Heart right ventricle (tissue), 16 donors: ENCODE data around the gene BRD9. TPM values are rescaled to one million over a fixed set of nuclear protein-coding genes. Genes with fewer than 3 reads are reported as not detected.

Experiments
- ATAC-seq, 8 donors: fragments of 200-7000 bp; cut with Tn5 transposase; one replicate each; pipeline ENCODE4 v1.9.1; 2020; ENCODE audit warnings: mild to moderate bottlenecking in 8 of 8, moderate library complexity in 8 of 8, moderate number of reproducible peaks in 1 of 8
- DNase-seq, 2 donors: peaks; one replicate each; pipeline ENCODE4 v3.0.0-alpha.2; 2020
- H3K27ac ChIP-seq, 10 donors: fragments of 200-600 bp; sonication (generic) in 2 of 10; one replicate each; pipeline versions ENCODE4 v1.5.0 to v1.8.0; 2020 to 2022; ENCODE audit warnings: mild to moderate bottlenecking in 3 of 10
- H3K27me3 ChIP-seq, 7 donors: fragments of 200-600 bp; one replicate each; pipeline ENCODE4 v1.8.0; 2021 to 2022; ENCODE audit warnings: mild to moderate bottlenecking in 2 of 7
- H3K36me3 ChIP-seq, 9 donors: fragments of 200-600 bp; sonication (generic) in 1 of 9; one replicate each; pipeline versions ENCODE4 v1.5.0 to v1.8.0; 2020 to 2022; ENCODE audit warnings: mild to moderate bottlenecking in 2 of 9
- H3K4me1 ChIP-seq, 9 donors: fragments of 200-600 bp; sonication (generic) in 1 of 9; one replicate each; pipeline versions ENCODE4 v1.5.0 to v1.8.0; 2020 to 2022; ENCODE audit warnings: mild to moderate bottlenecking in 4 of 9
- H3K4me3 ChIP-seq, 10 donors: fragments of 200-600 bp; sonication (generic) in 2 of 10; one replicate each; pipeline versions ENCODE4 v1.5.0 to v1.8.0; 2020 to 2022; ENCODE audit warnings: mild to moderate bottlenecking in 7 of 10, moderate library complexity in 2 of 10
- H3K9me3 ChIP-seq, 11 donors: fragments of 200-600 bp in 10 of 11; sonication (generic) in 2 of 11; one replicate each; pipeline versions ENCODE4 v1.5.0 to v1.8.0; 2013 to 2022; ENCODE audit warnings: mild to moderate bottlenecking in 2 of 11, control low read depth in 1 of 11, moderate library complexity in 1 of 11
- CTCF ChIP-seq, 9 donors: fragments of 200-600 bp; sonication (generic) in 2 of 9; IDR thresholded peaks; one replicate each; pipeline versions ENCODE4 v1.5.0 to v1.8.0; 2021 to 2022; ENCODE audit warnings: antibody characterized with exemption in 9 of 9, mild to moderate bottlenecking in 5 of 9, moderate library complexity in 1 of 9
- WGBS, 2 donors: extraction: QIAGEN DNeasy Blood & Tissue Kit; methylation state at CpG; one replicate each; pipeline ENCODE4 v1.1.7; 2013; ENCODE audit warnings: inconsistent platforms in 1 of 2; 5-methylcytosine and 5-hydroxymethylcytosine counted together
- intact Hi-C, 10 donors: fragments of 100-400 bp; cut with DNase I; formaldehyde crosslinking; loops; one replicate each; pipeline versions ENCODE4 v1.11.1 to v1.14.2; 2022
- polyA plus RNA-seq, 2 donors: library from polyadenylated mRNA; stranded (reverse); fragments of 200-250 nt; gene quantifications; one replicate each; pipeline ENCODE4 v1.2.3, GENCODE V29; 2013
- total RNA-seq, 10 donors: library from RNA; stranded (reverse); fragmentation: NEBNext Ultra II Directional in 3 of 10; extraction: Animal tissue kit (Norgen Biotek cat#: 25700) in 3 of 10; gene quantifications; one replicate each; pipeline versions ENCODE4 v1.2.1 to v1.2.4, GENCODE V29; 2021 to 2023
- donor health status: Arrhythmogenic right ventricular cardiomyopathy.
- donor health status: ischemic (EF 13 %, LVEDD 7.1; RV severe dilation, severe dysfunction).
- donor health status: healthy with polysubstance abuse.
- donor health status: DM: no; HTN: yes; CAD: no.
- donor health status: DM: no; HTN: no; CAD: no.
- donor health status: ischemic (EF 25% LVEDD 6.9; RV normal size, moderate dysfunction).
- donor health status: ischemic (EF 25% LVEDD 5.7; RV mildly dilated, moderate dysfunction).
- donor health status: healthy.
- donor health status: DM: yes; HTN: yes; CAD: no.
- donor health status: Ischemic cardiomyopathy.
- donor health status: ischemic (EF 35%, LVEDD 5.7; RV mildly dilated, moderate dysfunction).
- donor health status: nonischemic (EF 11% LVEDD 7.7; RV severe dilation, severe dysfunction).
- donor health status: DM: yes; HTN: yes; CAD: no.
- donor health status: PGD.
- donor health status: ischemic (EF 29% LVEDD 5.4; RV normal size, mild dysfunction).
- donor health status: nonischemic (EF 23%, LVEDD 6.1; RV moderate dilation, normal function).

The BRD9 gene
- total and polyA plus RNA-seq, 12 donors: 16.7 to 42.6 (median 26.0) TPM

- peaks cover 0 to 6% (median 0%) of the 10 kb centered on the region in 9 donors for H3K4me1 ChIP-seq
- WGBS, 2 donors: 96% methylated on average over 6 of the region's 6 CpGs
These were observed 11.1 kb upstream of the BRD9 start for GRCh38 chr5:903756-904096.

DNA sequence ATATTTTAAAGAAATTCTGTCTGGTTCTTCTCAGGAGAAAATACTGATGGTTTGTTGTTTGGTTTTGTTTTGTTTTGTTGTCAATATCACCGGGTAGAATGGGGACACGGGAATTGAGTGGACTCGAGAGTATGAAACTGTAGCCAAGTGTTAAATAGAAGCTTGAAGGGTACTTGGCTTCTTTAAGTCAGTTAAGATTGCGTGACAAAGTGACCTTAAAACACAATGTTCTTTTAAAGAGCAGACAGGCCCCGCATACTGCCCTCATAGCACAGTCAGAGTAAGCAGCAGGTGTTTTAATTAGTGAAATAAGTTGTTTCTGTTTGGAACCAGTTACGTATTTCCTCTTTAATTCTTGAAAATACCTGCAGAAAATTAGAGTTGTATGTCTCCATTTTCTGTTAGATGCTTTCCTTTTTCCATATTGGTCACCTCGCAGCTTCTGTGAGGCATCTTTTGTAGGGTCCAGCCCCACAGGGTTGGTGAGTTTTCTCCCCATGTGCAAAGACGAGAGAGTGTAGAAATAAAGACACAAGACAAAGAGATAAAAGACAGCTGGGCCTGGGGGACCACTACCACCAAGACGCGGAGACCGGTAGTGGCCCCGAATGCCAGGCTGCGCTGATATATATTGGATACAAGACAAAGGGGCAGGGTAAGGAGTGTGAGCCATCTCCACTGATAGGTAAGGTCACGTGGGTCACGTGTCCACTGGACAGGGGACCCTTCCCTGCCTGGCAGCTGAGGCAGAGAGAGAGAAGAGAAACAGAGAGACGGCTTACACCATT lies 9.7 kb upstream of the BRD9 start:
- DNase-seq (no peak), ATAC-seq (peak in 2 of 8 donors; percentile 22 to 53)
- H3K4me1 ChIP-seq: peaks cover 0 to 6% (median 0%) of the 10 kb centered on the region in 9 donors
- WGBS, 2 donors: 85 to 87% methylated on average over 16 of the region's 16 CpGs
- H3K27ac ChIP-seq: no peak overlapping the region
- no peak overlapping the region for H3K4me3 ChIP-seq
- peaks cover 0 to 13% (median 0%) of the 10 kb centered on the region in 9 donors for H3K36me3 ChIP-seq
- intact Hi-C loops: loop anchor here in 8 of 10 donors (2.0 to 10.0 kb wide), 5 partner anchors 230 to 458 kb away; partner anchors contain the start of gene EXOC3 (in 1 of the 8)
- no peaks in the 10 kb centered on the region for H3K9me3 ChIP-seq
- no peaks in the 10 kb centered on the region for H3K27me3 ChIP-seq
- TF ChIP-seq CTCF (IDR thresholded peaks at IDR 0.05): no peak

More at GRCh38 chr5:903756-904096, 11.1 kb upstream of the BRD9 start:
- no peaks in the 10 kb centered on the region for H3K27me3 ChIP-seq
- intact Hi-C loops: loop anchor here in 9 of 10 donors (2.0 to 10.0 kb wide), 5 partner anchors 231 to 459 kb away; partner anchors contain the start of gene EXOC3 (in 1 of the 9)
- no peaks in the 10 kb centered on the region for H3K9me3 ChIP-seq
- no peak overlapping the region for H3K4me3 ChIP-seq
- DNase-seq (no peak), ATAC-seq (no peak)
- no peak for TF ChIP-seq CTCF (IDR thresholded peaks at IDR 0.05)
- peaks cover 0 to 27% (median 0%) of the 10 kb centered on the region in 9 donors for H3K36me3 ChIP-seq
- no peak overlapping the region for H3K27ac ChIP-seq

DNA sequence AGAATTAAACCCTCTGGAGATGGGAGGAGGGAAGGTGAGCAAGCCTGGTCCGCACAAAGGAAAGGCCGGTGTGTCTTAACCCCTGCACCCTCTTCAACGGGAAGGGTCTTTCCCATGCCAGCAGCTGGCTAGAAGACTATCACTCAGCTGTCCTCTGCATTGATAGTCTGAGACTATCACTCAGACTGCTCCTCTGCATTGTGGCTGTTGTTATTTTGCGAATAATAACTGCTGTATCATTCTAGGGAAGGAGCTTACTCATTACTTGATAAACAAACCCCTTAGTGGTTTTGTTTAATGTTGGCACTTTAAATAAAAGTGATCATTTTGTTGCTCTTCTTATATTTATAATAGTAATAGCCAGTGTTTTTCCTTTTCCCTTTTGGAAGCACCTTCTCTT lies 8.2 kb upstream of the BRD9 start:
- Histone ChIP-seq H3K4me3 (no peak overlapping the region), H3K36me3 (peaks cover 0 to 10% (median 0%) of the 10 kb centered on the region in 9 donors), H3K27ac (no peak overlapping the region), H3K4me1 (peaks cover 0 to 6% (median 0%) of the 10 kb centered on the region in 9 donors), H3K27me3 (no peaks in the 10 kb centered on the region), H3K9me3 (no peaks in the 10 kb centered on the region)
- 89% methylated on average over 4 of the region's 4 CpGs for WGBS, 2 donors
- ATAC-seq (no peak), DNase-seq (no peak)
- intact Hi-C loops: loop anchor here in 4 of 10 donors (5.0 to 10.0 kb wide), 2 partner anchors 228 to 456 kb away; partner anchors contain the start of gene EXOC3 (in 1 of the 4)
- TF ChIP-seq CTCF (IDR thresholded peaks at IDR 0.05): no peak

DNA sequence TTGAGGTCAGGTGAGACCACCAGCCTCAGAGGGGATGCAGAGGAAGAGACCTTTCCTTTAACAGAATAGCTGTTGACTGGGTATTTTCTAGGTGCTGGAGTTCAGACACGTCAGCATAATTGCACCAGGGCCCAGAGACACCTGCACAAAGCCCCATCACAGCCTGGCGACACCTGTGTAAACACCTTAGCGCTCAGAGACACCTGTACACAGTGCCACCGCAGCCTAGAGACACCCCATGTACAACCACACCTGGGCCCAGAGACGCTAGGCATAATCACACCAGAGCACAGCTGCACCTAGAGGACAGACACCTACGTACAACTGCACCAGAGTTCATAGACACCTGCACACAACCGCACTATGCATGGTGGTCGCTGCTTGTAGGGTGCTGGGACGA lies 1.1 kb upstream of the BRD9 start:
- intact Hi-C loops: loop anchor here in 1 of 10 donors (5.0 kb wide), 1 partner anchor 136 kb away; no protein-coding TSS in a partner anchor
- no peak for ATAC-seq
- H3K27ac ChIP-seq: no peak overlapping the region

More for the DNA sequence above, 1.1 kb upstream of the BRD9 start:
- Histone ChIP-seq H3K9me3 (no peaks in the 10 kb centered on the region), H3K4me1 (peaks cover 2 to 27% (median 21%) of the 10 kb centered on the region in 9 donors), H3K4me3 (peak overlapping the region in 1 of 10 donors; percentile 87), H3K27me3 (no peaks in the 10 kb centered on the region), H3K36me3 (peaks cover 0 to 34% (median 9%) of the 10 kb centered on the region in 9 donors)
- TF ChIP-seq CTCF (IDR thresholded peaks at IDR 0.05): no peak
- DNase-seq: no peak
- WGBS, 2 donors: 85 to 93% methylated on average over 9 of the region's 9 CpGs
